HepG2 (cell line): ENCODE results near the gene BTBD19. TPM values are rescaled to one million over a fixed set of nuclear protein-coding genes. Genes with fewer than 3 reads are reported as not detected.

Experiments used
- CBFB ChIP-seq: sonication (generic); formaldehyde crosslinking; IDR thresholded peaks from 2 replicates; pipeline ENCODE4 v1.4.0; 2020; ENCODE audit warnings: missing genetic modification reagents
- GMEB1 ChIP-seq: sonication (generic); formaldehyde crosslinking; IDR thresholded peaks from 2 replicates; pipeline ENCODE4 v1.5.1; 2020; ENCODE audit warnings: missing genetic modification reagents, mild to moderate bottlenecking, borderline replicate concordance
- HIC2 ChIP-seq: sonication (generic); formaldehyde crosslinking; IDR thresholded peaks from 2 replicates; pipeline ENCODE4 v1.9.0; 2022; ENCODE audit warnings: low read depth, missing genetic modification reagents
- HINFP ChIP-seq: sonication (generic); formaldehyde crosslinking; IDR thresholded peaks from 2 replicates; pipeline ENCODE4 v1.4.0; 2020; ENCODE audit warnings: low read depth, mild to moderate bottlenecking, missing genetic modification reagents
- HNRNPLL ChIP-seq: fragments of 200-400 bp; formaldehyde crosslinking; IDR thresholded peaks from 2 replicates; pipeline ENCODE4 v1.6.1; 2017; ENCODE audit warnings: mild to moderate bottlenecking, low read depth, low read length; ENCODE audit not compliant: poor library complexity, severe bottlenecking
- MYC ChIP-seq: sonication (generic); formaldehyde crosslinking; IDR thresholded peaks from 2 replicates; pipeline ENCODE4 v1.9.0; 2021; ENCODE audit warnings: missing genetic modification reagents, borderline replicate concordance
- ZBTB1 ChIP-seq: sonication (generic); formaldehyde crosslinking; IDR thresholded peaks from 2 replicates; pipeline ENCODE4 v1.4.0; 2020; ENCODE audit warnings: missing genetic modification reagents, borderline replicate concordance
- ZFP1 ChIP-seq: IDR thresholded peaks from 2 replicates; pipeline ENCODE4 v1.6.1; 2016
- ZFYVE20 ChIP-seq: sonication (generic); formaldehyde crosslinking; IDR thresholded peaks from 2 replicates; pipeline ENCODE4 v1.8.0; 2023; ENCODE audit warnings: low read depth, mild to moderate bottlenecking, moderate library complexity, missing genetic modification reagents, borderline replicate concordance
- ZHX2 ChIP-seq, 2 experiments: sonication (generic) in 1 of 2; formaldehyde crosslinking in 1 of 2; IDR thresholded peaks; 2 replicates each; pipeline versions ENCODE4 v1.6.1 to v1.9.0; 2014 to 2022; ENCODE audit warnings: antibody characterized with exemption in 1 of 2, borderline replicate concordance in 1 of 2, inconsistent platforms in 1 of 2, low read depth in 1 of 2, missing genetic modification reagents in 1 of 2
- ZNF20 ChIP-seq: sonication (generic); formaldehyde crosslinking; IDR thresholded peaks from 2 replicates; pipeline ENCODE4 v1.4.0; 2020; ENCODE audit warnings: mild to moderate bottlenecking, moderate library complexity, missing genetic modification reagents
- ZNF503 ChIP-seq: sonication (generic); formaldehyde crosslinking; IDR thresholded peaks from 2 replicates; pipeline ENCODE4 v1.4.0; 2020; ENCODE audit warnings: missing genetic modification reagents
- ZNF746 ChIP-seq: sonication (generic); formaldehyde crosslinking; IDR thresholded peaks from 2 replicates; pipeline ENCODE4 v1.8.0; 2022; ENCODE audit warnings: mild to moderate bottlenecking, missing genetic modification reagents
- ZSCAN29 ChIP-seq: sonication (generic); formaldehyde crosslinking; conservative IDR thresholded peaks from 2 replicates; pipeline ENCODE4 v1.4.0; 2020; ENCODE audit warnings: mild to moderate bottlenecking, missing genetic modification reagents
- polyA plus RNA-seq, 8 experiments: library from polyadenylated mRNA; depleted of rRNA in 3 of 8; stranded (reverse) in 7 of 8; unstranded in 1 of 8; fragments of >200 nt; fragmentation: Illumina TruSeq in 4 of 8; extraction: Trizol in 4 of 8; gene quantifications; 2 replicates each; pipeline versions ENCODE4 v1.2.1 to v1.2.3, GENCODE V29; 2011 to 2016; ENCODE audit warnings: low read depth in 4 of 8, missing spikeins in 1 of 8, mixed read lengths in 1 of 8; ENCODE audit not compliant: insufficient read depth in 1 of 8
- total RNA-seq, 5 experiments: library from RNA; depleted of rRNA; stranded (reverse); fragments of >200 nt; fragmentation: Illumina TruSeq; extraction: Trizol; gene quantifications; 2 replicates each; pipeline ENCODE4 v1.2.3, GENCODE V29; 2016; ENCODE audit warnings: low read depth in 1 of 5

The BTBD19 gene
- total and polyA plus RNA-seq, 2 of the 13 experiments (the other 11 are each of a cell fraction or from before 2014, with no cell fraction given) = 2.7 to 6.7 TPM

GRCh38 chr1:44799770-44800584, 8.3 kb upstream of the BTBD19 start, which contains the start of gene PLK3 (continued):
- TF ChIP-seq GMEB1 (CRISPR knock-in tag) = peak; percentile 68; the same call in 1 of the 2 replicates
- TF ChIP-seq ZNF20 = no peak
- no peak for TF ChIP-seq ZFYVE20 (CRISPR knock-in tag)
- TF ChIP-seq ZHX2 (IDR thresholded peaks at IDR 0.05; ENCODE audit: low read depth) = 0 out of 2 replicates have a peak, but pooled peaks have one; percentile 19
- no peak for TF ChIP-seq ZHX2 (CRISPR knock-in tag; IDR thresholded peaks at IDR 0.05; ENCODE audit: borderline replicate concordance)
- TF ChIP-seq ZSCAN29 (CRISPR knock-in tag) = peak; percentile 87; the same call in 1 of the 2 replicates
- TF ChIP-seq ZBTB1 = no peak
- no peak for TF ChIP-seq ZNF746 (CRISPR knock-in tag)
- TF ChIP-seq MYC = peak; percentile 98
- TF ChIP-seq CBFB (CRISPR knock-in tag) = peak; percentile 65; the same call in 1 of the 2 replicates
- no peak; the same call in 1 of the 2 replicates for TF ChIP-seq ZNF503 (CRISPR knock-in tag)
- TF ChIP-seq HNRNPLL = peak; percentile 74
- peak; percentile 78; the same call in 1 of the 2 replicates for TF ChIP-seq HIC2 (CRISPR knock-in tag)
- no peak for TF ChIP-seq ZFP1
- TF ChIP-seq HINFP (CRISPR knock-in tag) = peak; percentile 93
